Spleen (tissue), 11 donors: Measurements from ENCODE around the gene GPR3. TPM values are rescaled to one million over a fixed set of nuclear protein-coding genes. Genes with fewer than 3 reads are reported as not detected.
A peak's percentile ranks its signal among the peaks of the same experiment; 100 is the strongest.

Source experiments
- DNase-seq: peaks from one replicate; pipeline ENCODE4 v3.0.0-alpha.2; 2020
- H3K27ac ChIP-seq, 8 donors: fragments of 200-600 bp; sonication (generic) in 7 of 8; 1 replicate in 4 of 8; 2 replicates in 4 of 8; pipeline versions ENCODE4 v1.5.0 to v1.8.0; 2016 to 2021; ENCODE audit warnings: inconsistent platforms in 4 of 8, mild to moderate bottlenecking in 4 of 8, moderate library complexity in 1 of 8
- H3K27me3 ChIP-seq, 7 donors: fragments of 200-600 bp; sonication (generic) in 6 of 7; replicated peaks in 1 of 7; 1 replicate in 4 of 7; 2 replicates in 3 of 7; pipeline versions ENCODE4 v1.5.0 to v1.8.0; 2016 to 2021; ENCODE audit warnings: inconsistent platforms in 3 of 7, mild to moderate bottlenecking in 1 of 7
- H3K36me3 ChIP-seq, 6 donors: fragments of 200-600 bp; sonication (generic) in 5 of 6; 1 replicate in 4 of 6; 2 replicates in 2 of 6; pipeline versions ENCODE4 v1.5.0 to v1.8.0; 2016 to 2021; ENCODE audit warnings: inconsistent platforms in 2 of 6
- H3K4me1 ChIP-seq, 6 donors: fragments of 200-600 bp; sonication (generic) in 5 of 6; 1 replicate in 3 of 6; 2 replicates in 3 of 6; pipeline versions ENCODE4 v1.5.0 to v1.8.0; 2016 to 2021; ENCODE audit warnings: inconsistent platforms in 3 of 6
- H3K4me3 ChIP-seq, 8 donors: fragments of 200-600 bp; sonication (generic) in 7 of 8; 1 replicate in 4 of 8; 2 replicates in 4 of 8; pipeline versions ENCODE4 v1.5.0 to v1.8.0; 2016 to 2021; ENCODE audit warnings: inconsistent platforms in 4 of 8, mild to moderate bottlenecking in 4 of 8, moderate library complexity in 2 of 8
- H3K9me3 ChIP-seq, 8 donors: fragments of 200-600 bp; sonication (generic) in 7 of 8; 1 replicate in 4 of 8; 2 replicates in 4 of 8; pipeline versions ENCODE4 v1.5.0 to v1.8.0; 2016 to 2021; ENCODE audit warnings: inconsistent platforms in 4 of 8
- CTCF ChIP-seq, 11 experiments: fragments of 200-600 bp in 7 of 11; fragments of 450-650 bp in 4 of 11; sonication (generic) in 4 of 11; IDR thresholded peaks in 8 of 11; conservative IDR thresholded peaks in 3 of 11; 1 replicate in 7 of 11; 2 replicates in 4 of 11; pipeline versions ENCODE4 v1.4.0 to v1.8.0; 2016 to 2021; ENCODE audit warnings: antibody characterized with exemption in 11 of 11, inconsistent platforms in 4 of 11, mild to moderate bottlenecking in 1 of 11
- POLR2A ChIP-seq, 3 donors: fragments of 450-650 bp; IDR thresholded peaks; one replicate each; pipeline ENCODE4 v1.5.1; 2017; ENCODE audit warnings: antibody characterized with exemption in 3 of 3, mild to moderate bottlenecking in 1 of 3
- POLR2AphosphoS5 ChIP-seq, 3 donors: sonication (generic); formaldehyde crosslinking; IDR thresholded peaks; one replicate each; pipeline ENCODE4 v1.5.1; 2017; ENCODE audit warnings: antibody characterized with exemption in 3 of 3
- WGBS, 5 donors: extraction: QIAGEN DNeasy Blood & Tissue Kit in 3 of 5; methylation state at CpG; one replicate each; pipeline versions ENCODE4 v1.1.5 to v1.1.7; 2013 to 2018; 5-methylcytosine and 5-hydroxymethylcytosine counted together
- intact Hi-C: fragments of 100-400 bp; cut with DNase I; formaldehyde crosslinking; loops from one replicate; pipeline ENCODE4 v1.15.0; 2023; ENCODE audit warnings: low total_unique reads
- polyA plus RNA-seq, 3 donors: library from polyadenylated mRNA; stranded (reverse); fragments of 200-250 nt; gene quantifications; one replicate each; pipeline ENCODE4 v1.2.1, GENCODE V29; 2013
- total RNA-seq, 7 donors: library from RNA; depleted of rRNA in 3 of 7; stranded (reverse); fragments of >200 nt in 3 of 7; fragmentation: NEBNext Ultra II Directional in 4 of 7; extraction: Animal tissue kit (Norgen Biotek cat#: 25700) in 4 of 7; gene quantifications; one replicate each; pipeline versions ENCODE4 v1.1.0 to v1.2.1, GENCODE V29; 2016 to 2021
- donor health status: healthy with polysubstance abuse.
- donor health status: DM: no; HTN: no; CAD: no; lungs with moderate emphysema.
- donor health status: DM: no; HTN: no; CAD: no.
- donor health status: Bipolar disorder and iron deficiency.
- donor health status: healthy.
- donor health status: DM: no; HTN: no; CAD: no.
- donor health status: DM: yes; HTN: yes; CAD: no.

GPR3 gene
- total and polyA plus RNA-seq, 10 donors = 0.05 to 0.40 (median 0.16) TPM; not detected in 4

GRCh38 chr1:27358928-27359313 is 33.5 kb upstream of the GPR3 start:
- TF ChIP-seq POLR2AphosphoS5 (IDR thresholded peaks at IDR 0.05) (no peak), POLR2A (IDR thresholded peaks at IDR 0.05) (no peak), CTCF (IDR thresholded peaks at IDR 0.05 in 8 of 11, conservative IDR thresholded peaks at IDR 0.05 in 3 of 11) (no peak)
- peaks cover 21 to 60% (median 37%) of the 10 kb centered on the region in 6 donors for H3K4me1 ChIP-seq
- peaks cover 0 to 4% (median 0%) of the 10 kb centered on the region in 7 donors for H3K27me3 ChIP-seq
- H3K36me3 ChIP-seq = peaks cover 0 to 99% (median 26%) of the 10 kb centered on the region in 6 donors
- WGBS, 5 donors = 91 to 96% (median 94%) methylated on average over 5 of the region's 5 CpGs
- H3K27ac ChIP-seq = no peak overlapping the region
- no peaks in the 10 kb centered on the region for H3K9me3 ChIP-seq
- no peak overlapping the region for H3K4me3 ChIP-seq
- DNase-seq = no peak
- intact Hi-C loops = loop anchor here (5.0 kb wide), 1 partner anchor 33 kb away; the partner anchor contains the start of gene GPR3

GRCh38 chr1:27359822-27360158 is 32.6 kb upstream of the GPR3 start:
- TF ChIP-seq POLR2A (IDR thresholded peaks at IDR 0.05) (no peak), CTCF (IDR thresholded peaks at IDR 0.05 in 8 of 11, conservative IDR thresholded peaks at IDR 0.05 in 3 of 11) (no peak), POLR2AphosphoS5 (IDR thresholded peaks at IDR 0.05) (no peak)
- no peak for DNase-seq
- intact Hi-C loops = loop anchor here (5.0 kb wide), 1 partner anchor 33 kb away; the partner anchor contains the start of gene GPR3
- no peaks in the 10 kb centered on the region for H3K9me3 ChIP-seq
- WGBS, 5 donors = 59 to 74% (median 63%) methylated on average over 9 of the region's 9 CpGs
- peak overlapping the region in 5 of 8 donors; percentile 37 to 70 (median 45) for H3K4me3 ChIP-seq
- peaks cover 26 to 69% (median 43%) of the 10 kb centered on the region in 6 donors for H3K4me1 ChIP-seq
- H3K27me3 ChIP-seq = peaks cover 0 to 4% (median 0%) of the 10 kb centered on the region in 7 donors
- peaks cover 0 to 98% (median 26%) of the 10 kb centered on the region in 6 donors for H3K36me3 ChIP-seq
- peak overlapping the region in 3 of 8 donors; percentile 49 to 58 (median 53) for H3K27ac ChIP-seq

GRCh38 chr1:27360159-27361043 is 32.0 kb upstream of the GPR3 start:
- H3K9me3 ChIP-seq = no peaks in the 10 kb centered on the region
- H3K36me3 ChIP-seq = peaks cover 0 to 92% (median 23%) of the 10 kb centered on the region in 6 donors
- intact Hi-C loops = no loop called here
- peak overlapping the region; percentile 23 to 70 (median 42) for H3K4me3 ChIP-seq
- DNase-seq = peak; percentile 92
- H3K4me1 ChIP-seq = peaks cover 31 to 71% (median 49%) of the 10 kb centered on the region in 6 donors
- H3K27ac ChIP-seq = peak overlapping the region in 3 of 8 donors; percentile 49 to 58 (median 53)
- peaks cover 0 to 4% (median 0%) of the 10 kb centered on the region in 7 donors for H3K27me3 ChIP-seq
- TF ChIP-seq POLR2AphosphoS5 (IDR thresholded peaks at IDR 0.05) (peak in 1 of 3 donors; percentile 57), POLR2A (IDR thresholded peaks at IDR 0.05) (no peak)
- 20 to 55% (median 29%) methylated on average over 62 to 71 of the region's 71 CpGs for WGBS, 5 donors

GRCh38 chr1:27361044-27361402 is 31.4 kb upstream of the GPR3 start:
- Histone ChIP-seq H3K27ac (peak overlapping the region in 1 of 8 donors; percentile 58), H3K36me3 (peaks cover 0 to 86% (median 19%) of the 10 kb centered on the region in 6 donors), H3K27me3 (peaks cover 0 to 4% (median 0%) of the 10 kb centered on the region in 7 donors), H3K4me3 (peak overlapping the region in 4 of 8 donors; percentile 37 to 70 (median 49)), H3K4me1 (peaks cover 31 to 71% (median 51%) of the 10 kb centered on the region in 6 donors), H3K9me3 (no peaks in the 10 kb centered on the region)
- WGBS, 5 donors = 65 to 86% (median 75%) methylated on average over 15 to 21 of the region's 21 CpGs
- no peak for TF ChIP-seq POLR2AphosphoS5 (IDR thresholded peaks at IDR 0.05)
- no peak for TF ChIP-seq POLR2A (IDR thresholded peaks at IDR 0.05)
- no peak for TF ChIP-seq CTCF (IDR thresholded peaks at IDR 0.05 in 8 of 11, conservative IDR thresholded peaks at IDR 0.05 in 3 of 11)
- DNase-seq = no peak
- intact Hi-C loops = no loop called here
